B cell (primary cell): Measurements from ENCODE around the gene DDAH2.

Experiments
- CTCF ChIP-seq: fragments of 200-600 bp; IDR thresholded peaks from one replicate; pipeline ENCODE4 v1.8.0; 2022; ENCODE audit warnings: antibody characterized with exemption, mild to moderate bottlenecking
- EZH2 ChIP-seq: IDR thresholded peaks from 2 replicates; pipeline ENCODE4 v1.6.1; 2012; ENCODE audit warnings: borderline replicate concordance, low read depth, mild to moderate bottlenecking, moderate library complexity, low read length; ENCODE audit not compliant: insufficient read depth, poor library complexity, severe bottlenecking

DNA sequence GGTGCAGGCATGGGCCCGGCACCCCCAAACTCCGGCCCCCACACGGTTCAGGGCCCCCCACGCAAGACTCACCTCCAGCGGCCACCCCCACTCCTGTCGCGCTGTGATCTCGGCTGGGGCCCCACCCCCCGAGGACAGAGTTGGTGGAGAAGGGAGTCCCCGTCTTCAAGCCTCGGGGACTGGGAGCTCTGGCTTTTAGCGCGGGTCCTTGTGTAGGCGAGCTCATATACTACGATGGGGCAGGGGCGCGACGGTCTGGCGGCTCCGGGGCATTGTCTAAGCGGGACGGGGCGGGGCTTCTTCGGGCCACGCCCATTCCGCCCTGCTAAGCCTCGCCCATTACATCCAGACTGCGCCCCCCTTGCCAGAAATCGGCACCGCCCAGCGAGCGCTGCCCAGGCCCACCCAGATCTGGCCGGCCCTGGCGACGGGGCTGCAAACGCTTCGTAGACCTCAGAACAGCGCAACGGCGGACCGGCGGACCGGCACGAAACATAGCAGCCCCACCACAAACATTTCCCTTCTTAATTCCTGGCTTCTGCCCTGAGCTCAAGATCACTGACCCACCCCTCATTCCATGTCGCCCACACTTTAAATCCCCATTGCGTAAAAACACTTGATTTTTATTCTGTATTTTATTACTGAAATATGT, 1.0 kb upstream of the DDAH2 start:
- no peak for TF ChIP-seq CTCF
- TF ChIP-seq EZH2 = no peak
